H1 (cell line): ENCODE results near the gene DMXL1. TPM values are rescaled to one million over a fixed set of nuclear protein-coding genes. Genes with fewer than 3 reads are reported as not detected.

Experiments used
- CTCF ChIA-PET: fragments of 300-600 bp; sonication (Branson Sonifier 250); formaldehyde crosslinking; loops from one replicate; lab custom pipeline; 2021; ENCODE audit not compliant: partially characterized antibody; lab: Charles Lee
- POLR2A ChIA-PET: fragments of 300-600 bp; sonication (Branson Sonifier 250); formaldehyde crosslinking; loops from one replicate; lab custom pipeline; 2021; ENCODE audit warnings: inconsistent platforms; ENCODE audit not compliant: partially characterized antibody; lab: Charles Lee
- DNase-seq, 2 experiments: peaks; one replicate each; pipeline versions ENCODE4 v3.0.0 to v3.0.0-alpha.2; 2010 to 2022; ENCODE audit warnings: low spot score in 2 of 2, low read depth in 1 of 2, mixed read lengths in 1 of 2
- FAIRE-seq: peaks from 2 replicates; lab custom pipeline; 2011; peaks lifted over from hg19 to GRCh38; lab: Jason Lieb, UNC
- H2AFZ ChIP-seq: 2 replicates; pipeline ENCODE4 v1.8.1; 2012; ENCODE audit warnings: low read length, inconsistent platforms
- H2AK5ac ChIP-seq: 2 replicates; pipeline ENCODE4 v1.6.1; 2013; ENCODE audit warnings: low read depth, low read length
- H2BK120ac ChIP-seq: replicated peaks from 2 replicates; pipeline ENCODE3; 2013; ENCODE audit warnings: low read depth, low read length, inconsistent platforms
- H2BK12ac ChIP-seq: 2 replicates; pipeline ENCODE4 v1.6.1; 2013; ENCODE audit warnings: low read depth, low read length
- H2BK15ac ChIP-seq: 2 replicates; pipeline ENCODE4 v1.6.1; 2013; ENCODE audit warnings: low read length
- H2BK20ac ChIP-seq: 2 replicates; pipeline ENCODE4 v1.6.1; 2013; ENCODE audit warnings: low read length
- H2BK5ac ChIP-seq: 2 replicates; pipeline ENCODE4 v1.6.1; 2013; ENCODE audit warnings: low read depth, low read length
- H3K14ac ChIP-seq: 2 replicates; pipeline ENCODE4 v1.6.1; 2013; ENCODE audit warnings: inconsistent platforms; ENCODE audit not compliant: insufficient read length
- H3K18ac ChIP-seq: 2 replicates; pipeline ENCODE4 v1.6.1; 2013; ENCODE audit warnings: low read length; ENCODE audit errors: extremely low read depth
- H3K23ac ChIP-seq: 2 replicates; pipeline ENCODE4 v1.6.1; 2013; ENCODE audit warnings: inconsistent platforms; ENCODE audit not compliant: insufficient read length
- H3K23me2 ChIP-seq: 2 replicates; pipeline ENCODE4 v1.6.1; 2013; ENCODE audit warnings: low read depth, low read length
- H3K27ac ChIP-seq: 2 replicates; pipeline ENCODE4 v1.6.1; 2011; ENCODE audit warnings: low read depth, low read length, inconsistent platforms
- H3K27me3 ChIP-seq, 4 experiments: replicated peaks in 1 of 4; 1 replicate in 1 of 4; 2 replicates in 3 of 4; pipeline versions ENCODE4 v1.6.1 to v1.8.1; 2011 to 2013; ENCODE audit warnings: low read length in 3 of 4, mild to moderate bottlenecking in 3 of 4, inconsistent platforms in 2 of 4, mixed read lengths in 2 of 4, moderate library complexity in 1 of 4; ENCODE audit not compliant: control insufficient read depth in 3 of 4, insufficient read depth in 3 of 4; ENCODE audit errors: extremely low read depth in 1 of 4
- H3K36me3 ChIP-seq, 4 experiments: 2 replicates each; pipeline versions ENCODE4 v1.6.1 to v1.8.1; 2011 to 2013; ENCODE audit warnings: mild to moderate bottlenecking in 4 of 4, low read length in 3 of 4, moderate library complexity in 2 of 4, control low read depth in 1 of 4, inconsistent platforms in 1 of 4; ENCODE audit not compliant: insufficient read depth in 4 of 4, control insufficient read depth in 2 of 4
- H3K4ac ChIP-seq: replicated peaks from 2 replicates; pipeline ENCODE3; 2013; ENCODE audit warnings: low read length, low read depth, mixed read lengths, inconsistent platforms; ENCODE audit not compliant: insufficient read length
- H3K4me1 ChIP-seq, 4 experiments: replicated peaks in 1 of 4; 1 replicate in 1 of 4; 2 replicates in 3 of 4; pipeline versions ENCODE4 v1.6.1 to v1.8.1; 2011 to 2013; ENCODE audit warnings: low read length in 3 of 4, inconsistent platforms in 2 of 4, mixed read lengths in 1 of 4; ENCODE audit not compliant: insufficient read depth in 4 of 4, control insufficient read depth in 3 of 4
- H3K4me2 ChIP-seq, 2 experiments: 2 replicates each; pipeline versions ENCODE4 v1.6.1 to v1.8.1; 2011 to 2013; ENCODE audit warnings: low read depth in 2 of 2, low read length in 2 of 2, control low read depth in 1 of 2, inconsistent platforms in 1 of 2, mild to moderate bottlenecking in 1 of 2; ENCODE audit not compliant: insufficient read depth in 1 of 2
- H3K4me3 ChIP-seq, 4 experiments: fragments of 200-600, 300-600 bp in 1 of 4; sonication (generic), shearing (Covaris generic), sonication (Bioruptor Twin) in 1 of 4; 2 replicates each; pipeline versions ENCODE4 v1.5.1 to v1.8.1; 2011 to 2016; ENCODE audit warnings: low read length in 4 of 4, low read depth in 3 of 4, control low read depth in 2 of 4, inconsistent platforms in 2 of 4, mild to moderate bottlenecking in 2 of 4, mixed read lengths in 1 of 4, moderate library complexity in 1 of 4; ENCODE audit not compliant: insufficient read depth in 2 of 4; ENCODE audit errors: extremely low read depth in 1 of 4
- H3K56ac ChIP-seq: replicated peaks from 2 replicates; pipeline ENCODE3; 2013; ENCODE audit warnings: low read depth, mild to moderate bottlenecking, mixed read lengths, low read length, inconsistent platforms; ENCODE audit not compliant: insufficient read length
- H3K79me1 ChIP-seq: 2 replicates; pipeline ENCODE4 v1.6.1; 2013; ENCODE audit warnings: low read depth, low read length, control low read depth
- H3K79me2 ChIP-seq, 2 experiments: 2 replicates each; pipeline versions ENCODE4 v1.6.1 to v1.8.1; 2012 to 2013; ENCODE audit warnings: low read length in 2 of 2, mild to moderate bottlenecking in 2 of 2, inconsistent platforms in 1 of 2; ENCODE audit not compliant: insufficient read depth in 2 of 2, control insufficient read depth in 1 of 2
- H3K9ac ChIP-seq, 4 experiments: replicated peaks in 1 of 4; 1 replicate in 1 of 4; 2 replicates in 3 of 4; pipeline versions ENCODE4 v1.6.1 to v1.8.1; 2011 to 2013; ENCODE audit warnings: low read depth in 3 of 4, low read length in 3 of 4, control low read depth in 2 of 4, mild to moderate bottlenecking in 2 of 4, moderate library complexity in 2 of 4, inconsistent platforms in 1 of 4; ENCODE audit errors: extremely low read depth in 1 of 4
- H3K9me3 ChIP-seq, 2 experiments: 2 replicates each; pipeline versions ENCODE4 v1.6.1 to v1.8.1; 2012 to 2013; ENCODE audit warnings: mild to moderate bottlenecking in 2 of 2, moderate library complexity in 2 of 2, control low read depth in 1 of 2, inconsistent platforms in 1 of 2, low read depth in 1 of 2, low read length in 1 of 2, mixed read lengths in 1 of 2; ENCODE audit not compliant: insufficient read depth in 2 of 2
- H4K20me1 ChIP-seq, 2 experiments: replicated peaks in 1 of 2; 2 replicates each; pipeline versions ENCODE3 to v1.8.1; 2011 to 2013; ENCODE audit warnings: inconsistent platforms in 2 of 2, low read length in 2 of 2, mild to moderate bottlenecking in 1 of 2; ENCODE audit not compliant: insufficient read depth in 2 of 2, control insufficient read depth in 1 of 2
- H4K5ac ChIP-seq: 2 replicates; pipeline ENCODE4 v1.6.1; 2013; ENCODE audit warnings: low read length, low read depth, mixed read lengths, inconsistent platforms; ENCODE audit not compliant: insufficient read length
- H4K8ac ChIP-seq: 2 replicates; pipeline ENCODE4 v1.8.0; 2013; ENCODE audit warnings: mild to moderate bottlenecking, moderate library complexity, low read length, inconsistent platforms; ENCODE audit not compliant: insufficient read depth; ENCODE audit errors: extremely low read depth
- H4K91ac ChIP-seq: replicated peaks from 2 replicates; pipeline ENCODE3; 2013; ENCODE audit warnings: low read length, mixed read lengths, inconsistent platforms; ENCODE audit not compliant: insufficient read length
- EP300 ChIP-seq, 2 experiments: IDR thresholded peaks; 1 replicate in 1 of 2; 2 replicates in 1 of 2; pipeline ENCODE4 v1.6.1; 2011 to 2012; ENCODE audit warnings: low read depth in 2 of 2, low read length in 2 of 2, mild to moderate bottlenecking in 2 of 2, borderline replicate concordance in 1 of 2, inconsistent platforms in 1 of 2, moderate library complexity in 1 of 2
- SP2 ChIP-seq: IDR thresholded peaks from 2 replicates; pipeline ENCODE4 v1.6.1; 2012; ENCODE audit warnings: mild to moderate bottlenecking, low read length, inconsistent platforms
- WGBS, 2 experiments: shearing (Covaris generic) in 1 of 2; methylation state at CpG; one replicate each; pipeline versions ENCODE4 v1.1.6 to v1.1.7; 2013 to 2015; ENCODE audit warnings: low lambda C conversion rate in 2 of 2, mixed read lengths in 2 of 2, inconsistent platforms in 1 of 2, low coverage in 1 of 2, missing lambda C conversion rate in 1 of 2; ENCODE audit not compliant: insufficient replicate concordance in 2 of 2, insufficient coverage in 1 of 2, insufficient read length in 1 of 2; ENCODE audit errors: extremely low coverage in 1 of 2, missing lambda C conversion rate in 1 of 2; 5-methylcytosine and 5-hydroxymethylcytosine counted together
- polyA plus RNA-seq, 7 experiments: library from polyadenylated mRNA; depleted of rRNA in 3 of 7; stranded (reverse) in 5 of 7; unstranded in 2 of 7; fragments of >200 nt in 5 of 7; fragments of 200-250 nt in 2 of 7; gene quantifications; 1 replicate in 5 of 7; 2 replicates in 1 of 7; 4 replicates in 1 of 7; pipeline versions ENCODE4 v1.2.1 to v1.2.3, GENCODE V29; 2011 to 2013; ENCODE audit warnings: missing spikeins in 2 of 7, mixed read lengths in 2 of 7
- total RNA-seq: library from RNA; stranded (reverse); fragmentation: NEBNext Ultra II Directional; extraction: Animal tissue kit (Norgen Biotek cat#: 25700); gene quantifications from 2 replicates; pipeline ENCODE4 v1.2.1, GENCODE V29; 2021
- TF ChIP-seq, protein P1 (sequence below): IDR thresholded peaks from 2 replicates; pipeline ENCODE4 v1.6.1; 2012; ENCODE audit warnings: inconsistent platforms

Gene DMXL1
- total and polyA plus RNA-seq, 2 of the 8 experiments (the other 6 are each of a cell fraction or from before 2014, with no cell fraction given), result 10.1 to 43.9 TPM

DNA sequence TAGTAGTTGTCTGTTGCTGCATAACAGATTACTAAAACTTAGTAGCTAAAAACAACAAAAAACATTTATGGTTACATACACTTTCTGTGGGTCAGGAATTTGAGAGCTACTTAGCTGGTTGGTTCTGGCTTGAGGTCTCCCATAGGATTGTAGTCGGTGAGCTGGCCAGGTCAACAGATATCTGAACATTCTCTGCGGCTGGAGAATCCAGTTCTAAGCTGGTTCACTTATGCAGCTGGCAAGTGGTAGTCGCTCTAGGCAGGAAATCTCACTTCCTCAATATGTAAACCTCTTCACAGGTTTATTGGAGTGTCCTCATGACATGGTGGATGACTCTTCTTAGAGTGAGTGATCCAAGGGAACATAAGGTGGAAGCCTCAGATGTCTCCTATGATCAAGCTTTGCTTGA, 219.3 kb downstream of the DMXL1 start:
- ChIA-PET POLR2A (interaction anchor here (1.1 kb wide), 1 partner anchor 22 kb away, joined by 4 read pairs; no protein-coding TSS in a partner anchor), CTCF (interaction anchor here (0.6 to 1.7 kb wide), 9 partner anchors 14 to 303 kb away, joined by 3 to 10 read pairs (median 4); no protein-coding TSS in a partner anchor)

More for the DNA sequence above, 219.3 kb downstream of the DMXL1 start:
- Histone ChIP-seq H2BK5ac (no peak overlapping the region), H4K20me1 (no peaks in the 10 kb centered on the region), H4K91ac (no peak overlapping the region), H2BK12ac (no peak overlapping the region), H2BK20ac (no peak overlapping the region), H3K36me3 (no peaks in the 10 kb centered on the region), H3K27me3 (no peaks in the 10 kb centered on the region), H3K56ac (no peak overlapping the region), H3K9me3 (no peaks in the 10 kb centered on the region), H3K18ac (no peak overlapping the region), H3K79me2 (peaks cover 0 to 2% of the 10 kb centered on the region in 2 experiments; a peak in 2 of 4 replicates), H2AFZ (no peak overlapping the region), H2BK120ac (no peak overlapping the region), H3K4me1 (peaks cover 0 to 8% (median 4%) of the 10 kb centered on the region in 4 experiments; a peak in 4 of 7 replicates), H4K8ac (no peak overlapping the region), H3K4ac (no peak overlapping the region), H3K4me2 (no peak overlapping the region; a peak in 1 of 4 replicates), H3K27ac (no peak overlapping the region), H3K9ac (no peak overlapping the region), H2BK15ac (no peak overlapping the region), H4K5ac (no peak overlapping the region), H3K79me1 (no peaks in the 10 kb centered on the region; the same call in 1 of the 2 replicates), H2AK5ac (0 out of 2 replicates have a peak overlapping the region, but pooled peaks have one; percentile 4), H3K23ac (no peak overlapping the region), H3K4me3 (no peak overlapping the region), H3K23me2 (no peaks in the 10 kb centered on the region; the same call in 1 of the 2 replicates), H3K14ac (no peak overlapping the region)
- DNase-seq (no peak), FAIRE-seq (no peak)
- WGBS, 2 experiments, result 93% methylated on average over 3 of the region's 3 CpGs; no CpG with 5 or more reads in 1 of the 2 experiments
- TF ChIP-seq, protein P1, sequence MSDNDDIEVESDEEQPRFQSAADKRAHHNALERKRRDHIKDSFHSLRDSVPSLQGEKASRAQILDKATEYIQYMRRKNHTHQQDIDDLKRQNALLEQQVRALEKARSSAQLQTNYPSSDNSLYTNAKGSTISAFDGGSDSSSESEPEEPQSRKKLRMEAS, result no peak
- TF ChIP-seq EP300 (IDR thresholded peaks at IDR 0.05; ENCODE audit: borderline replicate concordance in 1 of 2, low read depth in 2 of 2, low read length in 2 of 2) (no peak), SP2 (no peak)
